HG03139 (cell line): ENCODE data around the gene EXOC6B.

Experiments
- ATAC-seq: cut with Tn5 transposase; IDR thresholded peaks from one replicate; pipeline ENCODE4 v1.9.1; 2021; ENCODE audit not compliant: unreplicated experiment

Gene EXOC6B

DNA sequence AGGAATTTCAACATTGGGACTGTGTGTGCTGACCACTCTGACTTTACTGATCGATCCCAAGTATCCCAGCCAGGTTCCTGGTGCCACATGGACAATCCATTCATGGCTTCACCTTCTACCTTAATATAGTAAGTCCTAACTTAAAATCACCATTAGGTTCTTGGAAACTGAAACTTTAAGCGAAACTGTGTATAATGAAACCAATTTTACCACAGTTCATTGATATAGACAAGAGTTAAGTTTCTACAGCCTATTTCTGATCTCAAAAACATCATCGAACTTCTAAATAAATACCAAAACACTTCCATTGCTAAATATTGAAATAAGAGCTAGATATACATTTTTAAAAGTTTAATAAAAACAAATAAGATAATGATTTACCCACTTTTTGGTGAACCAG, 4.4 kb upstream of the EXOC6B start:
- no peak for ATAC-seq

DNA sequence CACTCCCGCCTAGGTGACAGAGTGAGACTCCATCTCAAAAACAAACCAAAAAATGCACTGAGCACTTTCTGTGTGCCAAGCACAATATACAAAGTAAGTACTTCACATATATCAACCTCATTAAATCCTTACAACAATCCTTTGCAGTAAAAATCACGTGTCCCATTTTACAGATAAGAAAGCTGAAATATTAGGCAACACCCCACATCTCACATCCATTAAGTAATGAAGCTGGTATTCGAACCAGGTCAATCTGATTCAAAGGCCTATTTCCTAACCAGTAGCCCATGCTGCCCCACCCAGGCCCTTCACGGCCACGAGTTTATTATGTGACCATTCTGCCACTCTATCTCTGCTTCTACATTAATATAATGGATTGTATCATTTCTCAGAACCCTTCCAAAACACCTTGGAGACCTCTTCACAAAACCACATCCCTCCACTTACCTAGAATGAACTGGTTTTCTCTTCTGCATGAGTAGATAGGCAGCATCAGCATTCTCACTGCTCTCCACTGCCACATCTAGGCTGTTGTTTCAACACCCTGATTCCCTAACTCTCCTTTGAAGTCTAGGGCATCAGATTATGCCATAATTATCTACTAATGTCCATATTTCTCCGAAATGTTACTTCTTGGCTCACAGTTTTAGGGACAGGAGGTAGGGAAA, 3.1 kb upstream of the EXOC6B start:
- ATAC-seq = no peak

DNA sequence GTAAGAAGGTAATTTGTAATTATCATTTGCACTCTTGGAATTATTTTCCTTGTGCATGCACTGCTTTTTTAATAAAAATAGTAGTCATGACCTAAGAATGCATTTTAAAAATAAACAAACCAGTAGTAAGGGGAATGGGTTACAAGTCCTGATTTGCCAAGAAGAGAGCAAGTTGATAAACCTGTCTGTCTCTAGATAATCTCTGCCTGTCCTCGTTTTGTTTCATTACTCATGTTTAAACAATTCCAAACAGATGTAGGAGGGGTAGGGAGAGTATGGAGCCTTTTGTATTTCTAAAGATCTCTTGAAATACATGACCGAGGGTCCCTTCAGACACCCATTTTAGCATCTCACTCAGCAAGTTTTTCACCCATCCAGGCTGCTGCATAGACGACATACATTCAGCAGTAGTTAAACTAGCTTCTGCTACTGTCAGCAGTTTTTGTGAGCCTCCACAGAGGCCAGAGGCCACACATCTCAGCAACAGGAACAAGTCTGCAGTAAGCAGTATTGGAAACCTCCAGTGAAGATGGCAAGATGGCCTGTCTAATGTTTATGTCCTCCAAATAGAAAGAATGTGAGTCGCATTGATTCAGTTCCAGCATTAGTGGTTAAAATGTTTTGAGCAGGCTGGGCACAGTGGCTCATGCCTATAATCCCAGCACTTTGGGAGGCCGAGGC, 2.3 kb upstream of the EXOC6B start:
- no peak for ATAC-seq

DNA sequence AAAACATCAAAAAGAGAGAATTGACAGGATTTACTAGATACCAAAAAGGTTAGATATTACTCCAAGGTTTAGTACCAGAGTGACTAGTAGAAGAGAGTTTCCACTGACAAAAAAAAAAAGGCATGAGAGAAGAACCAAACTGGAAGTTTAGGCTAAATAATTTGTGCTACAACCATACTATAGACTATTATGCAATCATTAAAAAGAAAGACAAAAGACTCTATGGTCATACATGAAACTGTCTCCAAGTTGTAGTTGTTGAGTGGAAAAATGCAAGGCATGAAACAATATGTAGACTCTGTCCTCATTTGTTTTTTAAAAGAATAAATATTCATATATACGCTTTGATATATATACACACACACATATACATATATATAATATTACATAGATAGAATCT, 1.7 kb upstream of the EXOC6B start:
- ATAC-seq = no peak

DNA sequence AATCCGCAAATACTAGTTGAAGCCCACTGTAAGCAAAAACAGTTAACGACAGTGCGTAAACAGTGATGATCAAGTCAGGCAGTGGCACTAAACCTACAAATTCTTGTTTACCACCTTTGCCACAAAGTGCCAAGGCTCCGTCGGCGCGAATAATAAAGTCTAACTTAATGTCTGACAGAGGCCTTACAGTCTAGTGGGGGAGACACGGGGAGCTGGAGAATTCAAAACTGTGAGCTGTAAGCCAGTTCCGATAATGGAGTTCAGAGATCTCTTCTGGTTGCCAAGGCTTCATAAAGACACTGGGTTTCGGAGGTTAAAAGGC, 284 bp upstream of the EXOC6B start:
- ATAC-seq = no peak

DNA sequence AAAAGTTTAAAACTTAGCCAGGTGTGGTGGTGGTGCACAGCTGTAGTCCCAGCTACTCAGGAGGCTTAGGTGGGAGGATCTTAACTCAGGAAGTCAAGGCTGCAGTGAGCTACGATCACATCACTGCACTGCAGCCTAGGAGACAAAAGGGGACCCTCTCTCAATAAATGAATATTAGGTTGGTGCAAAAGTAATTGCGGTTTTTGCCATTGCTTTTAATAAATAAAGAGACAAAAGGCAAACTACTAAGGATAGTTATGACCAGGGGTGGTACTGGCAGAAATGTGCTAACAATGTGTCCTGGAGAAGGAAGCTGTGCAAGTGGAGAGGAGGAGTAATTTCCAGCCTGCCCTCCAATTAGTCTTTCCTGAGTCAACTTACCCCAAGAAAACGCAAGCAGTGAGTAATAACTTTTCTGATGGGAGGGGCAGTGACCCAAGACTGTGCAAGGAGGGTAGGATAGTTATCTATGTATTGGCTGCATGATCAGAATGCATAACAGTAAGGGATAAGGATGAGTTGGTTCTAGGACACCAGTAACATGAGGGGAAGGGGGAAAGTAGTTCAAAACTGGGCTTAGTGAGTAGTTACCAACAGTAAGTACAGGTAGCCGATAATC, 1.5 kb downstream of the EXOC6B start:
- ATAC-seq = no peak

DNA sequence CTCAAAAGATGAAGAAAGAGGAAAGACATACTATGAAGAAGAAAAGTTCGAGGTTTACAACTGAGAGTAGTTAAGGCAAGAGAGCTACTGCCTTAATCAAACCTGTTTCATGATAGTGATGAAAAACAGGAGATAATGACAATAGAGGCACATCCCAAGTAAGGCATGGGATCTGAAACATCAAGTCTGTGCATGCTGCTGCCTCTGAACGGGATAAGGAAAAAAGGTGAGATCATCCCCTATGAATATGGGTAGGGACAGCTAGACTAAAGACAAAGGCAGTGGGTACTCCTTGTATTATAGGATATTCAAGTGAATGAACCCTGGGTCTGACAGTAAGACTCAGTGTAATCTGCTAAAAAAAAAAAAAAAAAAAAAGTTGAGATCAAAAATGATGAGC, 3.0 kb downstream of the EXOC6B start:
- no peak for ATAC-seq

DNA sequence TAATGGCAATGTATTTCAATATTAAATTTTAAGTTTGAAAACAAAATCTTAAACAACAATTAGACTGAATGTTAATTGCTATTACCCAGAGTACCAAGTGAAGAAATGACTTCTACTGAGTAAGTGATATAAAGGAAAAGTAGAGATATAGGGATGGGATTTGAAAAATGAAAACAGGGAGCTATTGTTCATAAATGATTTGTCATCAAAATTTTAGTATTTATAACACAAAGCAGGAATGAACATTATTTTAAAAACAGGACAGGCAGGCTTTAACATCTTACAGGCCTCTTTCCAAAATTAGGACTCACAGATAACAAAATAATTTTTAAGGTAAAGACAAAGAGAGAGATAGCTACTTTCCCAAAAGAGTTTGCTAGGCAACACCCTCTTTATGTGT, 3.9 kb downstream of the EXOC6B start:
- ATAC-seq = no peak

DNA sequence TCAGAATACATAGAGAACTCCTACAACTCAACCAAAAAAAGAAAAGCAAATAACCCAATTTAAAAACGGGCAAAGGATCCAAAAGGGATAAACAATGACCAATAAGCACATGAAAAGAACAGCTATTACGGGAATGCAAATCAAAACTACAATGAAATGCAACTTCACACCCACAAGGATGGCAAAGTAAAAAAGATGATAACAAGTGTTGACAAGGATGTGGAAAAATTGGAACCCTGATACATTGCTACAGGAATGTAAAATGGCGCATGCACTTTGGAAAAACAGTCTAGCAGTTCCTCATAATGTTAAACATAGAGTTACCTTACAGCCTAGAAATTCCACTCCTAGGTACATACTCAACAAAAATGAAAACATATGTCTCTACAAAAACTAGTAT, 4.7 kb downstream of the EXOC6B start:
- ATAC-seq = no peak

DNA sequence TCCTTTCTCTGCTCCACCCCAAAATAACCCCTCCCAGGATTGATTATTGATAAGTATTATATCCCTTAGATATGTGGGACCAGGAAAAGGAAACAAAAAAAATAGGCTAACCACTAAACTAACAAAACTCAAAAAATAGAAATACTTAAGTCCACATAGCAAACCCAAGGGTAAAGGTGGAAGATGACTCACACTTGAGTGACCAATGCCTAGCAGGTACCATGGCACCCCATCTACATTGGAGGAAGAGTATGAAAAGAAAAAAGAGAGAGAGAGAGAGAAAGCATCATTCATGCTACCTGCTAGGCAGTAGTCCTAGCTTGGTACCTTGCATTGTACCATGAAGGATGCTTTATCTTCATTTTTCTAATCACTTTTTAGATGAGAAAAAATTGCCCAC, 6.3 kb downstream of the EXOC6B start:
- ATAC-seq = no peak

DNA sequence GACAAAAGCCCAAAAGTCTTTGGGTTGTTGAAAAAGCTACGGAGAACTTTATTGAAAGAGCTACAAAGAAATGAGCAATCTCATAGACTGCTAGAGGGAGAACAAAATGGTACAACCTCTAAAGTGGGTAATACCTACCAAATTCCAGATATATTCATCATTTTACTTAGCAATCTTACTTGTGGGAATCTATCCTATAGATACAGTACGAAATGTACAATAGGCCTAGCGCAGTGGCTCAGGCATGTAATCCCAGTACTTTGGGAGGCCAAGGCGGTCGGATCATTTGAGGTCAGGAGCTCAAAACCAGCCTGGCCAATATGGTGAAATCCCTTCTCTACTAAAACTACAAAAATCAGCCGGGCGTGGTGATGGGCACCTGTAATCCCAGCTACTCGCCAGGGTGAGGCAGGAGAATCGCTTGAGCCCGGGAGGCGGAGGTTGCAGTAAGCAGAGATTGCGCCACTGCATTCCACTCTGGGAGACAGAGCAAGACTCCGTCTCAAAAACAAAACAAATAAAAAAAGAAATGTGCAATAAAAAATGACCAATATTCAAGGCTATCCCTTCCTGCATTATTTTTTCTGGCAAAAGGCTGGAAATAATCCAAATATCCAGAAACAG, 10.1 kb downstream of the EXOC6B start:
- ATAC-seq = no peak

DNA sequence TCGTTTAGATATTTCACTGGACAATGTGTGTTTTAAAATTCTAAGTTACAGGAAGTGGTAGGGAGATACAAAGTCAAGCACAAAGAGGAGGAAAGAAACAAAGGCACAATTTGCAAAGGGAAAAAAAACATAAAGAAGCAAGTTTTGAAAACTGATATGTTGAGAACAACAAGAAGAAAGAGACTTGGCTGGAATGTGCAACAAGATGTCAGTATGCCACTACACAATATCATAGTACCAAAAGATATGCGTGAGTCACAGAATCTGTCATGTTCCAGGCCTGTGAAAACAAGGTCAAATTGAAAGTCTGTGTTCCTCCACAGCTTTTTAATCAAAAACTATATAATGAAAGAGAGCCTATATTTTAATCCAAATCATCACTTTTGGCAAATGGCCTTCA, 12.0 kb downstream of the EXOC6B start:
- ATAC-seq = no peak

DNA sequence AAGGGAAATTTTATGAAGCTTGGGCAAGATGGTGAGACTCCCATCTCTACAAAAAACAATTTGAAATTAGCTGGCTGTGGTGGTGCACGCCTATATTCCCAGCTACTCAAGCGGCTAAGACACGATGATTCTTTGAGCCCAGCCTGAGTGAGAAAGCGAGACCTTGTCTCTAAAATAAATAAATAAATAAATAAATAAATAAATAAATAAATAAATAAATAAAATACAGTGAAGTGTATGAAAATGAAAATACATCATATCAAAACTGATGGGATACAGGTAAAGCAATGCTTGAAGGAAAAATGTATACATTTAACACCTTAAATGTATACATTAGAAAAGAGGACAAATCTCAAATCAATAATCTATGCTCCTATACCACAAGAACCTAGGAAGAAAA, 15.7 kb downstream of the EXOC6B start:
- no peak for ATAC-seq

DNA sequence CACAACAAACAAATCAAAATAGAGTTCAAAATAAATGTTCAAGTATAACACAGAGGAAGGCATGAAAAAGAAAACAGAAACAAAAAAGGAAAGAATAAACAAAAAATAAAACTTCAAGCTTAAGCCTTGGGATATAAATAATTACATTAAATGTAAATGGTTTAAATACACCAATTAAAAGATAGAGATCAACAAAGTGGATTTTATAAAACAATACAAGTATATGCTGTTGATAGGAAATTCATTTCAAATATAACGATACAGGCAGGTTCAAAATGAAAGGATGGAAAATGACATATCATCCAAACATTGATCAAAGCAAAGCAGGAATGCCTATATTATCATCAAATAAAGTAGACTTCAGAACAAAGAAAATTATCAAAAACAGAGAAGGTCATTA, 16.7 kb downstream of the EXOC6B start:
- no peak for ATAC-seq

DNA sequence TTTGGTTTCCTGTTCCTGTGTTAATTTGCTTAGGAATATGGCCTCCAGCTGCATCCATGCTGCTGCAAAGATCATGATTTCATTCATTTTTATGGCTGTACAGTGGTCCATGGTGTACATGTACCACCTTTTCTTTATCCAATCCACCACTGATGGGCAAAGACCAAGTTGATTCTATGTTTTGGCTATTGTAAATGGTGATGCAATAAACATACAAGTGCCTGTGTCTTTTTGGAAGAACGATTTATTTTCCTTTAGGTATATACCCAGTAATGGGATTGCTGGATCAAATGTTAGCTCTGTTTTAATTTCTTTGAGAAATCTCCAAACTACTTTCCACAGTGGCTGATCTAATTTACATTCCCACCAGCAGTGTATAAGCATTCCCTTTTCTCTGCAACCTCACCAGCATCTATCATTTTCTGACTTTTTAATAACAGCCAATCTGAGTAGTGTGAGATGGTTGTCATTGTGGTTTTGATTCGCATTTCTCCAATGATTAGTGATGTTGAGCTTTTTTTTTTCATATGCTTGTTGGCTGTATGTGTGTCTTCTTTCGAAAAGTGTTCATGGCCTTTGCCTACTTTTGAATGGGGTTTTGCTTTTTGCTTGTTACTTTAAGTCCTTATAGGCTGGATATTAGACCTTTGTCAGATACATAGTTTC, 19.4 kb downstream of the EXOC6B start:
- ATAC-seq = no peak

DNA sequence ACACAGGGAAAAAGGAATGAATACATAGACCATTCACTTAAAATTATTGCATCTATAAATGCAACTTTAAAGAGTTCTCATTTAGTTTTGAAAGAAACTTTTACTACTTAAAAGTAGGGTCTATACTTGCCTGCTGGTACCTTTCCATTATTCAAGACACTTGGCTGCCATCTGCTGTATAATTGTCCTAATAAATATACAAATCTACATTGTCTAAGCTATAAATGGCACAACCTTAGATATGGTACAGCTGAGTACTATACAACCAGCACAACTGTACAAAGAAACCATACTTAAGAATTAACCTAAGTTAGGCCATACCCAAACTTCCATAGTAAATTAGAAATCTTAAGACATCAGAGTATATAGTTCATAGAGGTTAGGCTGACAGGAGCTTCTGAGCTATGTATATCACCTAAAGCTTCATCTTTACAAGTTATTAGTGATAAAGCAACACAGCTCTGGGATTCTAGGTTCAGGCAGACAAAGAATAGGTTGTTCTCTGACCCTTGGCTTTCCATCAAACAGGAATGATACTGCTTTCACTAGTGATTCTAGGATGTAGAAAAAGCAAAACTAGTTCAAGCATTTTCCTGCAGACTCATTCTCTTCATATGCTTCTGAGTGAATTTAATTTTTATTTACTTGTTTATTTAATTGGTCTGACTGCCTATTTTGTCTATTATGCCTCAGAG, 22.1 kb downstream of the EXOC6B start:
- ATAC-seq = no peak

DNA sequence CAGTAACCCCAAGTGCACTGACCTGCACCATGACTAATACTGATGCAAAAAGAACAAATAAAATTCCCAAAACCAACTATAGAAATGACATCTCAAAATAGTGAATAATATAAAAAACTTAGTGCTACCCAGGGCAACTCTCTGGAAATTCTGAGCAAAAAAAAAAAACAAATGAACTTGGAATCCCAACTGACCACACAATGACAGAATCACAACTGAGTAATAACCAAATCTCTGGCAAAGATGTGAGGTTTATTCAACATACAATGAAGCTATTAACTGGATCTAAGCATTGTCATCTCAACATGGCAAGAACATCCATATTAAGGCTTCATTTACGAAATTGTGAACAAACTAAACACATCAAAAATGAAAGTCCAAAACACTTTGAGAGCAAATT, 22.7 kb downstream of the EXOC6B start:
- ATAC-seq = no peak

DNA sequence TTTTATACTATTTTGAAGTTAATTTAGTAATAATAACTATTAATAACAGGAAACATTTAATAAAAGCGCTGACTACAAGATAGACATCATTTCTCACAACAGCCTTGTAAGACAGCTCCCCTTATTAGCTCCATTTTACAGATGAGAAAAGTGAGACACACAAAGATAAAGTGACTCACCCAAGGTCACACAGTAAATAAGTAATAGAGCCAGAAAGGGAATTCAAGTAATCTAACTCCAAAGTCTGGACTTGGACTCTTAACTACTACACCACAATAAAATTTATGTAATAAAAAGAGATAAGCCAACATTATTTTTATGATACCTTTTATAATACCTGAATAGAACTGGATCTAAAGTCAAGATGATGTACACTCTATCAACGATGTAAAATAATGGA, 25.3 kb downstream of the EXOC6B start:
- no peak for ATAC-seq

DNA sequence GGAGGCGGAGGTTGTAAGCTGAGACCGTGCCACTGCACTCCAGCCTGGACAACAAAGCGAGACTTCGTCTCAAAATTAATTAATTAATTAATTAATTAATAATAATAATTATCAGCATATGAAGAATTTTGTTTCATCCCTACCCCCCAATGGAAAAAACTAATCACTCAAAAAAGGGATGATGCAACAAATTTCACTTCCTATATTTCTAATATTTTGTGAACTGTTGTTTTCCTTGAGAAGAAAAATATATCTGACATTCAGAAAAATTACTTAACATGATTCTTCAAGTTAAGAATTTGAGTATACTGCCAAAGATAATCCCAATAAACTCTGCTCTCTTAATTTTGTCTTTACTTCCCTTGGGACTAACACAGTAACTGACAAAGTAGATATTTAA, 28.1 kb downstream of the EXOC6B start:
- no peak for ATAC-seq

DNA sequence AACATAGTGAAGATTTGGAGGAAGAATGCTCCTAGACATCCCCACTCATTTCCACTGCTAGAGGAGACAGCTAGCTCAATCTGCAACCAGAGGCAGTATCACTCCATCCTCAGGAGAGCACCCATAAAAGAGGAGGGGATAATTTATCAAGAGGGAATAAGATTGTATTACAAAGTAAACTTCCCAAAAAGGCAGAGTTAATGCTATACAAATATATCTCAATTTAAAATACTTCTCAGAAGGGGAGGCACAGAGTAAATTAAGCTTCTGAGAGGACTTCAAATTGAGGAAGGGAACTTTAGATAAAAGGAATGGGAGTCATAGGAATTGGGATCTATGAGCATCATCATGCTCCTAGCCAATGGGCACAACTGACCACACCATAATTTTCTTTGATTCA, 29.1 kb downstream of the EXOC6B start:
- ATAC-seq = no peak

DNA sequence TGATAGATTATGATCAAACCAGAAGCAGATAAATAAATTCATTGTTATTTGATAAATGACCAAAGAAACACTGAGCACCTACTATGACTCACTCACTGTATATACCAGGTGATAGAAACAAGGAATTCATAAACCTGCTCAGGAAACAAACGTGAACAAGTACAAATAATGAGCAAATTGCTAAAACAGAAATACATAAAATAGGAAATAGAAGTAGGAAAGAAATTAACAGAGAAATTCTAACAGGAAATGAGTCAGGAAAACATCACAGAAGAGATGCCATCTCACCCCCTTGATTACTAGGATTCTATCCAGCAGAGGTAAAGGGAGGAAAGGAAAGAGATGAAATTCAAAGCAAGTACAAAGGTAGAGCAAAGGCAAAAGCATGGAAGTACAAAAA, 31.3 kb downstream of the EXOC6B start:
- no peak for ATAC-seq
